ENCODE measurements around the gene HTRA2. TPM values are rescaled to one million over a fixed set of nuclear protein-coding genes. Genes with fewer than 3 reads are reported as not detected.

Gene HTRA2
- total RNA-seq, 1 donor from 2014 or later = 41.9 TPM

DNA sequence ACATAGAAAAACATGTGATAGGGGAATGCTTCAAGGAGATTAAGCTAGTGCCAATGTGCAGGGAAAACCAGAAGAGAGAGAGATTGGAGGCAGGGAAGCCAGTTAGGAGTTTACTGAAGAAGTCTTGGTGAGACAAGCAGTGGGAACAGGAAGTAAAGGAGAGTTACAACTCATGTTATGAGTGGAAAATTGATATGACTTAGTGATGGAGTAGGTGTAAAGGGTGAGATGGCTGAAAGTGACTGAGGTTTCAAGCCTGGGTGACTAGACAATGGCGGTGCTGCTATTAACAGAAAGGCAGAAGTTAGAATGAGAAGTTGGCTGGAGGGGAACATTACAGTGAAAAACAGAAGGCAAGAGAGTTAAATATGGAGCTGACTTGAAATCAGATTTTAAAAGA, 41.3 kb downstream of the HTRA2 start:
- H3K9me3 Mint-ChIP-seq (ENCODE audit: low read depth) = no peaks in the 10 kb centered on the region
- H3K27ac Mint-ChIP-seq = no peak overlapping the region
- no peak for DNase-seq (ENCODE audit: low spot score, unreplicated experiment)
- H3K36me3 Mint-ChIP-seq (ENCODE audit: insufficient read depth) = no peaks in the 10 kb centered on the region
- TF ChIP-seq, protein P1, sequence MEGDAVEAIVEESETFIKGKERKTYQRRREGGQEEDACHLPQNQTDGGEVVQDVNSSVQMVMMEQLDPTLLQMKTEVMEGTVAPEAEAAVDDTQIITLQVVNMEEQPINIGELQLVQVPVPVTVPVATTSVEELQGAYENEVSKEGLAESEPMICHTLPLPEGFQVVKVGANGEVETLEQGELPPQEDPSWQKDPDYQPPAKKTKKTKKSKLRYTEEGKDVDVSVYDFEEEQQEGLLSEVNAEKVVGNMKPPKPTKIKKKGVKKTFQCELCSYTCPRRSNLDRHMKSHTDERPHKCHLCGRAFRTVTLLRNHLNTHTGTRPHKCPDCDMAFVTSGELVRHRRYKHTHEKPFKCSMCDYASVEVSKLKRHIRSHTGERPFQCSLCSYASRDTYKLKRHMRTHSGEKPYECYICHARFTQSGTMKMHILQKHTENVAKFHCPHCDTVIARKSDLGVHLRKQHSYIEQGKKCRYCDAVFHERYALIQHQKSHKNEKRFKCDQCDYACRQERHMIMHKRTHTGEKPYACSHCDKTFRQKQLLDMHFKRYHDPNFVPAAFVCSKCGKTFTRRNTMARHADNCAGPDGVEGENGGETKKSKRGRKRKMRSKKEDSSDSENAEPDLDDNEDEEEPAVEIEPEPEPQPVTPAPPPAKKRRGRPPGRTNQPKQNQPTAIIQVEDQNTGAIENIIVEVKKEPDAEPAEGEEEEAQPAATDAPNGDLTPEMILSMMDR (IDR thresholded peaks at IDR 0.05; ENCODE audit: unreplicated experiment) = no peak
- H3K4me3 Mint-ChIP-seq (ENCODE audit: low read depth) = no peak overlapping the region
- H3K4me1 Mint-ChIP-seq (ENCODE audit: low read depth) = no peaks in the 10 kb centered on the region
- peaks cover 11% of the 10 kb centered on the region for H3K27me3 Mint-ChIP-seq

DNA sequence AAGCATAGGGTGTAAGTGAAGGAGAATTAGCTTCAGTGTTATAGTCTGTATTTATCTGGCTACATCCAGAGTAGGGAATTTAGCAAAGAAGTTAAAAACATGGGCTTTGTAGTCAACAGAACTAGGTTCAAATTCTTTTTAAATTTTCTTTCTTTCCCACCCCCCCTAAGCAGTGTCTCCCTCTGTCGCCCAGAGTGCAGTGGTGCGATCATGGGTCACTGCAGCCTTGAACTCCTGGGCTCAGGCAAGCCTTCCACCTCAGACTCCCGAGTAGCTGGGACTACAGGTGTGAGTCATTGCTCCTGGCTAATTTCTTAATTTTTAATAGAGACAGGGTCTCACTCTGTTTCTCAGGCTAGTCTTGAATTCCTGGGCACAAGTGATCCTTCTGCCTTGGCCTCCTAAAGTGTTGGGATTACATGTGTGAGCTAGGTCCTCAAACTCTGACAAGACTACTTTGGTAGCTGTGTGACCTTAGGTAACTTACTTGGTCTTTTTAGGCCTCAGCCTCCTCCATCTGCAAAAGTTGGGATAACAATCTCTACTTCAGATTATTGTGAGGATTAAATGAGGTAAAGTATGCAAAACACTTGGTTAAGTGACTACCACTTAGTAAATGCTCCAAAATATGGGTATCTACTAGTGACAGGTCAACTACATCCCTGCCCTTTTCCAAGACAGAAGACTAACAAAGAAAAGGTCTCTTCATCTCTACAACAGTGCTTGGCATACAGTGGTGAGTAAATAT, 42.6 kb downstream of the HTRA2 start:
- Mint-ChIP-seq H3K27ac (no peak overlapping the region), H3K27me3 (peaks cover 18% of the 10 kb centered on the region), H3K4me1 (ENCODE audit: low read depth) (no peaks in the 10 kb centered on the region), H3K4me3 (ENCODE audit: low read depth) (no peak overlapping the region), H3K36me3 (ENCODE audit: insufficient read depth) (no peaks in the 10 kb centered on the region), H3K9me3 (ENCODE audit: low read depth) (no peaks in the 10 kb centered on the region)
- TF ChIP-seq, protein P1 (IDR thresholded peaks at IDR 0.05; ENCODE audit: unreplicated experiment) = no peak
- no peak for DNase-seq (ENCODE audit: low spot score, unreplicated experiment)

DNA sequence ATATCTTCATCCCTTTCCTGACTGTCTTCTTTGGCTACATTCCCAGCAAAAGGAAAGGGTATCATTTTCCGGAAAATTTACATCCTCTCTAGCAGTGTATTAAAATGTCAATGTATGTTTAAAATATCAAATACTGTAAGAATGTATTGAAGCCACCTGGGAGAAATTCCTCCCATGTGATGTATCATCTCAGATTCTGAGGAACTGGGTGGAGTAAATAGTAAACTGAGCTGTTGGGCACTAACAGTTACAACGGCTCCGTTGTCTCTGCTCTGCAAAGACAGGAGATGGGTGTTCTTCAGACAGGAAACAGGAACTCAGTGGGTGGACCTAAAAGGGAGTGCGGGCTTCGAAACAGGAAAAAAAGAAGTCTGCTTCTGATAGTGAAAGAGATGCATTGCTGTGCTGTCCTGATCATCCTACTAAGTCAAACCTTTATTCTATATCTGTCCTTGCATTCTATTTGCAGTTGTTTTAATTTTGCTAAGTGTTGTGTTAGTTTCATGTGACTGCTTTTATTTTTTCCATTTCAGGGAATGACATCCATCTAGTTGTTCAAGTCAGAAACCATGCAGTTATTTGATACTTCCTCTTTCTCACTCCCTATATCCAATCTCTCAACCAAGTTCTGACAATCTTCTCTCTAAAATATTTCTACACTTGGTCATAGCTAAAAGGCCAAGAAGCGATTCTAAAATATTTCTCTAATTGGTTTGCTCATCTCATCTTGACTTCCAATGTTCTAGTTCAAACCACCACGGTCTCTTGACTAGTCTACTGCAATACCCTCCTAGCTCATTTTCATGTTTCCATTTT, 44.2 kb downstream of the HTRA2 start:
- Mint-ChIP-seq H3K9me3 (ENCODE audit: low read depth) (no peaks in the 10 kb centered on the region), H3K4me1 (ENCODE audit: low read depth) (no peaks in the 10 kb centered on the region), H3K36me3 (ENCODE audit: insufficient read depth) (no peaks in the 10 kb centered on the region), H3K4me3 (ENCODE audit: low read depth) (no peak overlapping the region), H3K27ac (no peak overlapping the region), H3K27me3 (peaks cover 15% of the 10 kb centered on the region)
- DNase-seq (ENCODE audit: low spot score, unreplicated experiment) = no peak
- TF ChIP-seq, protein P1 (IDR thresholded peaks at IDR 0.05; ENCODE audit: unreplicated experiment) = no peak

DNA sequence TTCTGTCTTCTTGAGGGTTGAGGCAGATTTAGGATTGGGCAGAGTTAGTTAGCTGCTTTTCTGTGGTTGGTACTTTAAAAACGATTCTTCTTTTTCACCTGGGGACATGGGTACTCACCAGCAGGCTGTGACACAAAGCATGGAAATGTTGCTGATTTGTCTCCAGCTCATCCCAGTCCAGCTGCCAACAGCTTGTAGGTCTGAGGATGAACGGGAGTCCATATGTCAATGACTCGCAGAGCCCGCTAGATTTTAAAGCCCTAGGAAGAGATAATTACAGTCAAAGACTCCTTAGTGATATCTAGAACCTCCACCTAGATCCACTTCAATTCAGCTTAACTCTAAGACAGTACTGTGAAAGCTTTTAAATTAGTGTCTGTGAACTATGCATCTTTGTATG, 45.6 kb downstream of the HTRA2 start:
- Mint-ChIP-seq H3K36me3 (ENCODE audit: insufficient read depth) (no peaks in the 10 kb centered on the region), H3K4me3 (ENCODE audit: low read depth) (no peak overlapping the region), H3K27me3 (peaks cover 18% of the 10 kb centered on the region), H3K4me1 (ENCODE audit: low read depth) (no peaks in the 10 kb centered on the region), H3K27ac (no peak overlapping the region), H3K9me3 (ENCODE audit: low read depth) (no peaks in the 10 kb centered on the region)
- DNase-seq (ENCODE audit: low spot score, unreplicated experiment) = no peak
- TF ChIP-seq, protein P1 (IDR thresholded peaks at IDR 0.05; ENCODE audit: unreplicated experiment) = no peak

DNA sequence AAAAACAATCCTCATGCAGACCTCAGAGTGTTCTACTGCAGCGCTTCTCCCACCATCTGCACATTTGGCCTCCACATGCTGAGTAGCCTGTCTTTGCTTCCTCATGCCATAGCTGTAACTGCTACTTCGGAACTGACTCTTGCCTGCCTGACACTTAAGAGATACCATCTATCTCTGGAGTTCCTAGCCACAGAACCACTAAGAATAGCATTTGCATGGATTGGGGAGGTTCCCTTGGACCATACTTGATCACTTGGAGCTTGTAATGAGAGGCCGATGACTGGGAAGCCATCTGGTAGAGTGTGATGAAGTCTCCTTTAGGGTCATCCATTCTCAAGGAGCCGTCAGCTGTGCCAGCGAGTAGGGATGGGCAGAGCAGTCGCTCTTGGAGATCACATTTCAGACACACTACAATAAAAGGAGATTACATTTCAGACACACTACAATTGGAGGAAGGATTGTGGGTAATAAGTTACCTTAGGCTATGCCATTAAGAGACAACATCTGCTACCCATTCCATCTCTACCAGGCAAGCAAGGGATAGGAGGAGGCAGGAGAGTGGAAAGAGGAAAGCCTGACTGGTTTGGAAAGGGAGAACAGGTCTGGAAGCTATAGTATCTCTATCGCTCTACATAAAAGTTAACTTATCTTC, 46.6 kb downstream of the HTRA2 start:
- Mint-ChIP-seq H3K4me1 (ENCODE audit: low read depth) (no peaks in the 10 kb centered on the region), H3K4me3 (ENCODE audit: low read depth) (no peak overlapping the region), H3K27me3 (peaks cover 20% of the 10 kb centered on the region), H3K36me3 (ENCODE audit: insufficient read depth) (no peaks in the 10 kb centered on the region), H3K27ac (no peak overlapping the region), H3K9me3 (ENCODE audit: low read depth) (no peaks in the 10 kb centered on the region)
- no peak for DNase-seq (ENCODE audit: low spot score, unreplicated experiment)
- TF ChIP-seq, protein P1 (IDR thresholded peaks at IDR 0.05; ENCODE audit: unreplicated experiment) = no peak
